NCI-H2107 treated with DMSO at 0.1 percent for 48 hours (cell line): ENCODE data around the gene PARD3.

ENCODE experiments used
- DNase-seq: peaks from one replicate; lab custom pipeline; 2025; ENCODE audit not compliant: unreplicated experiment; lab: John Stamatoyannopoulos, UW

Gene PARD3

DNA sequence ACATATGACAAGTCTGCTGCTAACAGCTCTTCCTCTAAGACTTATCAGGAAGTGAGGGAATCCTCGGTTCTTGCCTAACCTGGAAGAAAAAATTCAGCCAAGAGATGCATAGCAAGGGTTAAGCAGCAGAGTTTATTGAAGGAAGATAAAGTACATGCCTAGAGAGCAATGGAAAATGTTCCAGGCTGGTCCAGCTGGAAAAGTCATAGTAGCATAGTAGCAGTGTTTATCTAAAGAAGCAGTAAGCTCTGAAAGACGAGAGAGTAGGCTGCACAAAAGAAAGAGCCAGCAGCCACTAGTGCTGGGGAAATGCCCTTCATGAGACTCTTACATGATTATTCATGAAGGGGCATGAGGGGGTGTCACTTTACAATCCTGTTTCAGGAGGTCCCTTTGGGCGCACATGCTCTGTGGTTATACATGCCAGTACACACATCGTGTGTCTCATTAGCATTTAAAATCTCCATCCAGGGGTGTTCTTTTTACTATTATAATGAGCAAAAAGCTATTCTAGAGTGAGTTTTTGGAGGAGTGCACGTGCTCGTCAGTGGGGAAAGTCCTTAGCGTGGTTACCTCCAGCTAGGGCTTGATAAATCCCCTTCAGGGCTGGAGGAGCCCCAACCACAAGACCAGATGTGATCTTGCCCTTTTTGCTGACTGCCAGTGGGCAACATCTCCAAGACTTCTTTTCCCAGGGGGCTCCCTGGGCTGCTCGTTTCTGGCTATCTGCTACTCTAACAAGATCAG, 716.1 kb downstream of the PARD3 start:
- no peak for DNase-seq

GRCh38 chr10:34097682-34098081, 717.4 kb downstream of the PARD3 start:
- DNase-seq, result no peak

- no peak for DNase-seq
Measured at GRCh38 chr10:34094961-34095360, 720.1 kb downstream of the PARD3 start.

- no peak for DNase-seq
Measured at GRCh38 chr10:34094146-34094696, 720.9 kb downstream of the PARD3 start.

DNA sequence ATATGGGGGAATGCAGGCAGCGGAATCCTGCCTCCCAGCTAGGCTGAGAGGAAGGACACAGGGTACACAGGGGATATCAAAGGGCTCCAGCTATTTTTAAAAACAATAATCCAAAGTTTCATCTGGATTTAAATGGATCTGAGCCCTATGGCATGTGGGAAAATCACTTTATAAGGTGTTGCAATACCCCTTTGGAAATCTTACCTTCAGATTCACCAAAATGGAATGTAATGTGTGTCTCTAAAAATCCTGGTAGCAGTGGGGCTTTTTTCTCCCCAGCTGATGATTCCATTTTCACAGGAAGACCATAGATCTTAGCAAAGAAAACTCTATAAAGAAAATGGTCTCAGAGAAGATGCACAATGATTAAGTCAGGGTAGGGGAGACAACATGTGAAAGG, 722.2 kb downstream of the PARD3 start:
- DNase-seq, result no peak

GRCh38 chr10:34091635-34092195, 723.4 kb downstream of the PARD3 start:
- no peak for DNase-seq

DNA sequence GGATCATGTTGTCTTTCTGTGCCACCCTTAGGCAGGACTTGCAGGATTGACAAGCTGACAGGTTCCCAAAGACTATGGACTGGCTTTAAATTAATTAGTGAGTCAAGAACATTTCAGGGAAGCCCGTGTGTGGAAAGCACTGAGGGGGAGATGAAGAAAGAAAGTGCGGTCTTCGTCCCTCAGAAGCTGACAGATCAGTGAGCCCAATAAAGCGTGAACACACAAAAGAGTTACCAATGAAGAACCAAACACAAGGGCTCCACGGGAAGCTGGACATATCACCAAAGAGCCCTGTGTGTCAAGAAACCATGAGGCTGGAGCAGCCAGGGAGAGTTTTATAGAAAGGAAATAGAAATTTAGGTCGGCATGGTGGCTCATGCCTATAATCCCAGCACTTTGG, 725.8 kb downstream of the PARD3 start:
- DNase-seq, result no peak

DNA sequence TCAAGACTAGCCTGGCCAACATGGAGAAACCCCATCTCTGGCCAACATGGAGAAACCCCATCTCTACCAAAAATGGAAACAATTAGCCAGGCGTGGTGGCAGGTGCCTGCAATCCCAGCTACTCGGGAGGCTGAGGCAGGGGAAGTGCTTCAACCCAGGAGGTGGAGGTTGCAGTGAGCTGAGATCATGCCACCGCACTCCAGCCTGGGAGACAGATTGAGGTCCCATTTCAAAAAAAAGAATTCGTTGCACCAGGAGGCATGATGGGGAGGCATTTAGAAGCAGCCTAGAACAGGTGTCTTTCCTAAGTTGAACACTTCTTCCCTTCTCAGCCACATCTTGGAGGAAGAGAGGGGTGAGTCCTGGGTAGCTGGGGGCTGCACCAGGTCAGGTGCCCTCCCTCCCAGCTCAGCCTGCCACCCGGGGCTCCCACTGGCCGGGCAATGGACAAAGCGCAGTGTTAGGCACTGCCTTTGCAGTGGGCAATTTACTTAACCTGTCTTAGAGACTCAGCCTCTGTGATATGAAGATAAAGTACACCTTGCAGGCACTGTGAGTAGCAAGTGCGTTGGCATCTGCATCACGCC, 726.8 kb downstream of the PARD3 start:
- no peak for DNase-seq

GRCh38 chr10:34087095-34087418, 728.0 kb downstream of the PARD3 start:
- no peak for DNase-seq

- no peak for DNase-seq
Measured at GRCh38 chr10:34083567-34083966, 731.5 kb downstream of the PARD3 start.

- DNase-seq, result no peak
Measured at GRCh38 chr10:34081948-34082347, 733.1 kb downstream of the PARD3 start.

GRCh38 chr10:34081347-34081743, 733.8 kb downstream of the PARD3 start:
- no peak for DNase-seq

- no peak for DNase-seq
Measured at GRCh38 chr10:34080485-34081346, 734.4 kb downstream of the PARD3 start.

- DNase-seq, result no peak
Measured at GRCh38 chr10:34079702-34080484, 735.2 kb downstream of the PARD3 start.

DNA sequence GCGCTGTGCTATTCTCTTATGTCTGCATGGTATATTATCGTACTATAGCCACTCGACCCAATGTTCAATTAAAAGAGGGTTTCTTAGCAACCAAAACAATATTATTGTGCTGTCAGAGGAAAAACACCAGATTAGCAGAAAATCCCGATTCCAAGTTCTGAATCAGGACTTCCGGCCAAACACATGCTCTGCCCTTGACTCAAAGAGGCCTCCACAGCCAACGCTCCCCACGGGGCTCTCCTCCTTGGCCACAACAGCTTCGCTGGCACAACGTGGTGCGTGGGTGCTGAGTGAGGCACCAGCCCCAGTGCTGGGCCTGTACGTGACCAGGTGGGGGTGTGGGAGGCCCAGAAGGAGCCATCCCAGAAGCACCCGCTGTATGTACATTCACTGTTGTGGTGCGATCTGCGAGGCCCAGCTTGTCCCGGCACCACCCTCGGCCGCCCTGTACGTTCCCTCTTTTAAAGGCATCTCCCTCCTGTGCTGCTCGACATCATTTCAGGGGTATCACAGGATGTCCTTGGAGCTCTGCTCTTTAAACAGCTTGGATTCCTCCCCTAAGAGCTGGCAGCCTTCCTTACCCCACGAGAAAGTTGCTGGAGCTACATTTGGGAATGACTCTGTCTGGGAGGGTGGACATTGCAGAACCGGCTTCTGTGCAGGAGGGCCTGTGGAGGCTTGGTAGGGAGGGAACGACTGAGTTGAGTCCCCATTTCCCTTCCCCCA, 736.2 kb downstream of the PARD3 start:
- DNase-seq, result no peak

GRCh38 chr10:34078017-34078744, 736.9 kb downstream of the PARD3 start:
- no peak for DNase-seq

DNA sequence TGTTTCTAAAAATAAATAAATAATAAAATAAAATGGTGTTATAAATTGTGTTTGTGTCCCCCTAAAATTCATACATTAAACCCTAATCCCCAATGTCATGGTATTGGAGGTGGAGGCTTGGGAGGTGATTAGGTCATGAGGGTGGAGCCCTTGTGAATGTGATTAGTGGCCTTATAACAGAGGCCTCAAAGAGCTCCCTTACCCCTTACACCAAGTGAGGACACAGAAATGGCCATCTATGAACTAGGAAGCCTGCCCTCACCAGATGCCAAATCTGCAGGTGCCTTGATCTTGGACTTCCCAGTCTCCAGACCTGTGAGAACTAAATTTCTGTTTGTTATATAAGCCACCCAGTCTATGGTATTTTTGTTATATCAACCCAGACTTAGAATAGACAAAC, 738.7 kb downstream of the PARD3 start:
- no peak for DNase-seq

GRCh38 chr10:34075254-34075926, 739.7 kb downstream of the PARD3 start:
- no peak for DNase-seq

GRCh38 chr10:34074051-34074450, 741.0 kb downstream of the PARD3 start:
- no peak for DNase-seq
